Adrenal gland (tissue), 12 donors: ENCODE data around the gene ESPNL. TPM values are rescaled to one million over a fixed set of nuclear protein-coding genes. Genes with fewer than 3 reads are reported as not detected.

ENCODE experiments used
- DNase-seq, 7 donors: peaks; one replicate each; pipeline ENCODE4 v3.0.0-alpha.2; 2019 to 2020
- H3K27ac ChIP-seq, 5 donors: fragments of 200-600 bp; sonication (generic) in 4 of 5; 1 replicate in 3 of 5; 2 replicates in 2 of 5; pipeline versions ENCODE4 v1.5.1 to v1.8.0; 2016 to 2020; ENCODE audit warnings: mild to moderate bottlenecking in 1 of 5
- H3K27me3 ChIP-seq: fragments of 200-600 bp; 2 replicates; pipeline ENCODE4 v1.8.0; 2021
- H3K36me3 ChIP-seq, 2 donors: fragments of 200-600 bp; replicated peaks in 1 of 2; 1 replicate in 1 of 2; 2 replicates in 1 of 2; pipeline versions ENCODE4 v1.5.1 to v1.8.0; 2018 to 2022
- H3K4me1 ChIP-seq, 2 donors: fragments of 200-600 bp; replicated peaks in 1 of 2; 1 replicate in 1 of 2; 2 replicates in 1 of 2; pipeline versions ENCODE4 v1.5.1 to v1.8.0; 2018 to 2021
- H3K4me3 ChIP-seq, 4 donors: fragments of 200-600 bp; sonication (generic) in 3 of 4; one replicate each; pipeline ENCODE4 v1.5.1; 2016 to 2018
- H3K9me3 ChIP-seq, 3 donors: fragments of 200-600 bp; sonication (generic) in 1 of 3; replicated peaks in 1 of 3; 1 replicate in 2 of 3; 2 replicates in 1 of 3; pipeline versions ENCODE4 v1.5.1 to v1.8.0; 2016 to 2021
- CTCF ChIP-seq, 6 experiments: fragments of 450-650 bp in 4 of 6; fragments of 200-600 bp in 2 of 6; sonication (generic) in 1 of 6; IDR thresholded peaks; 1 replicate in 5 of 6; 2 replicates in 1 of 6; pipeline versions ENCODE4 v1.5.1 to v1.8.0; 2016 to 2021; ENCODE audit warnings: antibody characterized with exemption in 6 of 6, mild to moderate bottlenecking in 2 of 6, moderate library complexity in 1 of 6
- POLR2A ChIP-seq, 2 donors: fragments of 450-650 bp; IDR thresholded peaks; one replicate each; pipeline ENCODE4 v1.6.1; 2017; ENCODE audit warnings: antibody characterized with exemption in 2 of 2, mild to moderate bottlenecking in 2 of 2, moderate library complexity in 1 of 2
- WGBS, 4 donors: extraction: QIAGEN DNeasy Blood & Tissue Kit in 2 of 4; methylation state at CpG; one replicate each; pipeline versions ENCODE4 v1.1.5 to v1.1.7; 2013 to 2017; 5-methylcytosine and 5-hydroxymethylcytosine counted together
- intact Hi-C, 2 donors: fragments of 100-400 bp; cut with DNase I; formaldehyde crosslinking; loops; one replicate each; pipeline versions ENCODE4 v1.14.1 to v1.15.0; 2022 to 2023
- polyA plus RNA-seq, 3 donors: library from polyadenylated mRNA; stranded (reverse); fragments of 200-250 nt in 2 of 3; fragments of 350-450 nt in 1 of 3; fragmentation: Illumina TruSeq in 1 of 3; extraction: RNeasy Lipid Tissue Mini Kit (QIAGEN cat#74804) in 1 of 3; gene quantifications; one replicate each; pipeline ENCODE4 v1.2.3, GENCODE V29; 2013 to 2014
- total RNA-seq, 9 donors: library from RNA; depleted of rRNA in 4 of 9; stranded (reverse); fragments of >200 nt in 4 of 9; fragments of 120-200 nt in 1 of 9; fragmentation: NEBNext Ultra II Directional in 1 of 9; extraction: Animal tissue kit (Norgen Biotek cat#: 25700) in 1 of 9; gene quantifications; one replicate each; pipeline versions ENCODE4 v1.1.0 to v1.2.4, GENCODE V29; 2013 to 2023
- donor health status: healthy with polysubstance abuse.
- donor health status: Bipolar disorder and iron deficiency.
- donor health status: DM: yes; HTN: yes; CAD: no.
- donor health status: DM: no; HTN: no; CAD: no.
- donor health status: DM: no; HTN: no; CAD: no.
- donor health status: DM: yes; HTN: yes; CAD: no.

Gene ESPNL
- total and polyA plus RNA-seq, 12 donors: 0.03 to 5.9 (median 1.2) TPM; not detected in 5

- WGBS, 4 donors: 74 to 87% (median 85%) methylated on average over 6 to 13 of the region's 13 CpGs; no CpG with 5 or more reads in 1 of the 4 donors
- intact Hi-C loops: no loop called here
- Histone ChIP-seq H3K4me3 (no peak overlapping the region), H3K27me3 (no peaks in the 10 kb centered on the region), H3K4me1 (no peaks in the 10 kb centered on the region), H3K27ac (no peak overlapping the region), H3K9me3 (no peaks in the 10 kb centered on the region), H3K36me3 (no peaks in the 10 kb centered on the region)
- DNase-seq: no peak
- TF ChIP-seq CTCF (IDR thresholded peaks at IDR 0.05) (no peak), POLR2A (IDR thresholded peaks at IDR 0.05) (no peak)
Measured at GRCh38 chr2:238151205-238151604, 51.1 kb downstream of the ESPNL start.

- no peak overlapping the region for H3K4me3 ChIP-seq
- no peak overlapping the region for H3K27ac ChIP-seq
- TF ChIP-seq CTCF (IDR thresholded peaks at IDR 0.05) (no peak), POLR2A (IDR thresholded peaks at IDR 0.05) (no peak)
- DNase-seq: no peak
- no peaks in the 10 kb centered on the region for H3K36me3 ChIP-seq
- H3K9me3 ChIP-seq: no peaks in the 10 kb centered on the region
- WGBS, 4 donors: 83 to 93% (median 87%) methylated on average over 6 to 16 of the region's 16 CpGs
- H3K27me3 ChIP-seq: no peaks in the 10 kb centered on the region
- no peaks in the 10 kb centered on the region for H3K4me1 ChIP-seq
- intact Hi-C loops: no loop called here
Measured at GRCh38 chr2:238151628-238152235, 51.6 kb downstream of the ESPNL start.

GRCh38 chr2:238152771-238153688 is 52.9 kb downstream of the ESPNL start:
- Histone ChIP-seq H3K4me3 (no peak overlapping the region), H3K27ac (no peak overlapping the region), H3K36me3 (no peaks in the 10 kb centered on the region), H3K9me3 (no peaks in the 10 kb centered on the region), H3K4me1 (no peaks in the 10 kb centered on the region), H3K27me3 (no peaks in the 10 kb centered on the region)
- no peak for TF ChIP-seq POLR2A (IDR thresholded peaks at IDR 0.05)
- no peak for TF ChIP-seq CTCF (IDR thresholded peaks at IDR 0.05)
- intact Hi-C loops: no loop called here
- WGBS, 4 donors: 72 to 84% (median 80%) methylated on average over 16 to 22 of the region's 22 CpGs
- no peak for DNase-seq

GRCh38 chr2:238154570-238154969 is 54.4 kb downstream of the ESPNL start:
- peaks cover 0 to 4% of the 10 kb centered on the region in 2 donors for H3K4me1 ChIP-seq
- H3K27ac ChIP-seq: no peak overlapping the region
- H3K27me3 ChIP-seq: no peaks in the 10 kb centered on the region
- no peak for DNase-seq
- no peaks in the 10 kb centered on the region for H3K36me3 ChIP-seq
- no peak overlapping the region for H3K4me3 ChIP-seq
- intact Hi-C loops: no loop called here
- H3K9me3 ChIP-seq: no peaks in the 10 kb centered on the region
- no peak for TF ChIP-seq CTCF (IDR thresholded peaks at IDR 0.05)
- TF ChIP-seq POLR2A (IDR thresholded peaks at IDR 0.05): no peak
- WGBS, 4 donors: 90 to 92% (median 91%) methylated on average over 3 to 10 of the region's 10 CpGs
